DMS114 treated with DMSO at 0.1 percent for 48 hours (cell line): ENCODE results near the gene CCNC.
"Not testable (repeated sequence)": the region's sequence is repeated elsewhere in the genome, so short reads cannot be mapped to it uniquely, and the experiment has no call there.

Experiments
- DNase-seq: peaks from one replicate; lab custom pipeline; 2025; ENCODE audit not compliant: unreplicated experiment; lab: John Stamatoyannopoulos, UW

CCNC gene

DNA sequence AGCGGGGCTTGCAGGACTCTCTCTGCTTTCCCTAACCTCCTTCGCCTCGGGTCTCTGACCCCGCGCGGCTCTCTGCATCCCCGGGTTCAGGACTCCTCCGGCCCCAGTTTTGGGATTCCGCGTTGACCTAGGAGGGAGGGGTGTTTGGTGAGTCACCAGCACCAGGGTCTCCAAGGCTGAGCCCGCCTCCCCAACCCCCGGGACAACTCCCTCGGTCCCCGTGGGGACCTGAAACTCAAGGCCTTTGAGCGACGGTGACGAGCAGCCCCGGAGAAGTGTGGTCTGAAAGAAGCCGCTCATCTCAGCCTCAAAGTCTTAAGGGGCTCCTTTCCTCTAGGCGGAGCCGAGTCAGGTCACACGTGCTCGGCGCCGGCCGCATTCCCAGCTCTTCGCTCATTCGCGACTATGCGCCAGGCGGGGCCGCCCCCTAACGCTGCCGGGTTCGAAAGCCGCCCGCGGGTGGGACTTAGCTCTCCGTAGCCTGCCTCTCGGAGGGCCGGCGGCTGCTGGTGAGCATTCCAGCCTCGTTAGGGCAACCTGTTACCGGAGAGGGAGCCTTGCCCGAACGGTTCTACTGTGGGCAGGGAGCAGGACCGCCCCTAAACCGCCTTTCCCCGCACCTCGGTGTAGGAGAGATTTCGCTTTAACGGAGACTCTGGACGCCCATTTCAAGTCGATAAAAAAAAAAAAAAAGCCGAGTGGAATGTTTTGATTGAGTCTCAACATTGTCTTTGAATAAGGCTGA lies 35.1 kb upstream of the CCNC start:
- no peak for DNase-seq

GRCh38 chr6:99602520-99603420 lies 34.3 kb upstream of the CCNC start:
- DNase-seq, result no peak

DNA sequence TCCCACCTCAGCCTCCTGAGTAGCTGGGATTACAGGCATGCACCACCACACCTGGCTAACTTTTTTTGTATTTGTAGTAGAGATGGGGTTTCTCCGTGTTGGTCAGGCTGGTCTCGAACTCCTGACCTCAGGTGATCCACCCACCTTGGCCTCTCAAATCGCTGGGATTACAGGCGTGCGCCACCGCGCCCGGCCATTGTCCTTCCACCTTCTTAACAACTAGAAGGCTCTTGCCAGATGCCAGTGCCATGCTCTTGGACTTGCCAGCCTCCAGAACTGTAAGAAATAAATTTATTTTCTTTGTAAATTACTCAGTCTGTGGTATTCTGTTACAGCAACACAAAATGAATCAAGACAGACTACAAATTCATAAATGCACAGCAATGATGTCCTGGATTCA lies 26.2 kb upstream of the CCNC start:
- DNase-seq, result not testable (repeated sequence)

DNA sequence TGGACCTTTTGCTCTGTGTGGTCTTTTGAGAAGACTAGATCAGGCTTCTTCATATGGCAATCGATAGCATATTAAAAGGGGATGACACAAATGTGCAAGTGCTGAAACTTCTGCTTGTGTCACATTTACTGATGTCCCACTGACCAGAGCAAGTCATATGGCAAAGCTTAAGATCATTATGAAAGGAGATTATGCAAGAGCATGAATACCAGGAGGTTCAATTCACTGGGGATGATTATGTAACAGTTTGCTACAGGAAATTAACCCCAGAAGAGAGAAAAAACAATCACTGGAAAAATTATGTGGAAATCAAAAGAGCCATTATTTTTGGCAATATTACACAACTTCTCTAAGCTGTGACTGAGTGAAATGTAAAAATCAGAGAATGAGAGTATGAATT lies 24.4 kb upstream of the CCNC start:
- DNase-seq, result no peak

DNA sequence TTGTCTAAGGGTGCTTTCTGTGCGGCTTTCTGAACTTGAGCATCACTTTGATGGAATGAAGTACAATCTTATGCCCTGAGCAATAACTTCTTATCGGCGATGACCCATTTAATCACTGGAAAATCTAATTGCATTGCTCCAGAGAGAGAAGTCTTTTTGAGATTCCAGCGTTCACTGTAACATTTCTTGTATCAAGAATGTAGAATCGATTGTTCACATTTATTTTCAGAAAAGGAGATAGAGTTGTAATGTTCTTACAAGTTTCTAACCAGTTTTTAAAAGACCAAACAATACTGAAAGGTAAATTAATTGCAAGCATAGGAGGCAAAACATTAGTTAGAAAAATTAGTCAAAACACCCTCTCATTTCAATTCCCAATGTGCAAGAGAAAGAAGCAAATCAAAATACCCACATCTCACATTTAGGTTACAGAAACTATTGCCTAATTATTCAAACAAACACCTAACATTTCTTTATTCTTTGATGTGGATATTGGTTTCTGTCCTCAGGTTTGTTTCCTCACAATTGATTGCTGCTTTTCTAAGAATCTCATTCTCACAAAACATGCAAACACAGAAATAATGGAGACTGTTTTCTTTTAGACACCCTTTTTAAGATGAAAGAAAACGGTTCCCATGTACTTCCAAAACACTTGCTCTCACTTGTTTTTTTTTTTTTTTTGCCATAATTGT lies 23.4 kb upstream of the CCNC start:
- no peak for DNase-seq

GRCh38 chr6:99590728-99591672 lies 22.5 kb upstream of the CCNC start:
- DNase-seq, result no peak

- DNase-seq, result no peak
These were observed 21.5 kb upstream of the CCNC start for GRCh38 chr6:99589907-99590493.

GRCh38 chr6:99589290-99589672 lies 20.8 kb upstream of the CCNC start:
- no peak for DNase-seq

DNA sequence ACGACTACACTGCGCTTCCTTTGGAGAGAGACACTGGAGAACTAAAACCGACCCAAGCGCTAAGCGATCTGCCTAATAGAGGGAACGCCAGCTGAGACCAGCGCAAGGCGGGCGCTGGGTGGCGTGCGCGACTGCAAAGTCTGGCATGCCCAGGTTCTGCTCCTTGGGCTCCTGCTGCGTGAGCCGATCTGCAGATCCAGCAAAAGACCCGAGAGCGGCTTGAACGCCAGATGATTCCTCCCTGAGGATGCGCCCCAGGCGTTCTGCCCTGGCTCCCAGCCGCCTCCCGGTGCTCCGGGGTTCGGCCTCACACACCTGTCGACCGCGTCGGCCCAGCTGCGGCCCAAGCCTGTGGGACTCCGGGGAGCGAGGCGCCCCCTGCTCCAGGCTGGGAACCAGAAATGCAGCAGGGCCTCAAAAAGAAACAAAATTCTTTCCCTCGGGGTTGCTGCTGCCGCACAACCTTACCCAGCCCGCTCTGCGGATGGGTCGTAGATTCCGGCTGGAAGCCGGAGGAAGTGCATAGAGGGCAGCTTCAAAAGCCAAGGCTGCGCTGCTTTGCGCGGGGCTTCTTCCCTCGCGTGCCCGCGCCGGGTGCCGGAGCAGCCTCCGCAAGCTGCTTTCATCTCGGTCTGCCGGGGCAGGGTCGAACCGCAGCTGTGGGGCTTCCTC lies 20.3 kb upstream of the CCNC start:
- peak; percentile 50 for DNase-seq

DNA sequence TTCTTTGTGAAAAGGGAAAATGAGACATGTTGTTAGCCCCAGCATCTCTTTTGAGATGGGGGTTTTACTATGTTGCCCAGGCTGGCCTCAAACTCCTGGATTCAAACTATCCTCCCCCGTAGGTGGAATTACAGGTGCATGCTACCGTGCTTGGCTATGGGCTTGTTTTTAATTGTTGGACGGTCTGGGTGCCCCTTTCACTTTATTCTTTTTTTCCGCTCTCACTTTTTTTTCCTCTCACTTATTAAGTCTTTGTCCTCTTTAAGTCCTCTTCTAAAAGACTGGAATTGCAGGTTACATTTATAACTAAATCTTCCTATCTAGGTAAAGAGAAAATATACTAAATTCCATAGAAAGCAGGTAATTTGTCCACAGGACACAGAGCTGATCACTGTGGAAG lies 19.3 kb upstream of the CCNC start:
- no peak for DNase-seq

GRCh38 chr6:99579781-99580180 lies 11.3 kb upstream of the CCNC start:
- no peak for DNase-seq

DNA sequence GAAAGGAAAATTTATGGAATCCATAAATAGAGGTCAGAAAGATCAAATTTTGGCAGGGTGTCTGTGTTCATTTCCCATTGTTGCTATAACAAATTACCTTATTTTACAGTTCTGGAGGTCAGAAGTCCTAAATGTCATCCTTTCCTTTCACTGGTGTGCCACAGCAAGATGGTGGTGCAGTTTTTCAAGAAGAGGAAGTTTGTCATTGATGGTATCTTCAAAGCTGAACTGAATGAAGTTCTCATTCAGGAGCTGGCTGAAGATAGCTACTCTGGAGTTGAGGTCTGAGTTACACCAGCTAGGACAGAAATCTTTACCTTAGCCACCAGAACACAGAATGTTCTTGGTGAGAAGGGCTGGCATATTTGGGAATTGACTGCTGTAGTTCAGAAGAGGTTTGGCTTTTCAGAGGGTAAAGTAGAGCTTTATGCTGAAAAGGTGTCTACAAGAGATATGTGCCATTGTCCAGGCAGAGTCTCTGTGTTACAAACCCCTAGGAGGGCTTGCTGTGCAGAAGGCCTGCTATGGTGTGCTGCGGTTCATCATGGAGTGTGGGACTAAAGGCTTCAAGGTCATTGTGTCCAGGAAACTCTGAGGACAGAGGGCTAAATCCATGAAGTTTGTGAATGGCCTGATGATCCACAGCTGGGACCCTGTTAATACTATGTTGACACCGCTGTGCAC lies 7.2 kb upstream of the CCNC start:
- no peak for DNase-seq

DNA sequence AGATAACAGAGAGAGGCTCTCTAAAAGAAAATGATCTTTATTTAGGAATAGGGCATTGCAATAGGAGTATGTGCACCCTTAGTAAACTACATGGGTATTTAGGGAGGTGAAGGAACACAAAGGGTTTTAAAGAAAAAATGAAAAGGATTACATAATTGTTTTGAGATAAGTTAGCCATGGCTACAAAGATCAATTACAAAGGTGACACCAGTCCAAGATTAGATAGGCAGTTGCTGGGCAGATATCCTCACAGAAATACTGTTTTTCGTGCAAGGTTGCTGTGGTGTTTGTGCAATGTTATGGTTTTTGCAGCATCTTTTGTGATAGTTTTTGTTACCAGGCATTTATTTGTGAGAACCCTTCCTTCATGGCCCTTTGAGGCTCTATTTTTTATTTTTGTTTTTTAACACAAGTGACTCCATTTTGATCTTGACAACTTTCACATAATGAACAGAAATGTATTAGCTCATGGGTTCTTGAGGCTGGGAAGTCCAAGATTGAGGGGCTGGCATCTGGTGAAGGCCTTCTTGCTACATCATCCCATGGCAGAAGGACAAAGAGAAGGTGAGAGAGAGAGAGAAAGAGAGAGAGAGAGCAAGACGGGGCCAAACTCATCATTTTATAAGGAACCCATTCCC lies 5.6 kb upstream of the CCNC start:
- no peak for DNase-seq

- DNase-seq, result no peak
These were observed 5.3 kb downstream of the CCNC start for GRCh38 chr6:99563056-99563723.

GRCh38 chr6:99560668-99561067 lies 7.8 kb downstream of the CCNC start:
- no peak for DNase-seq

GRCh38 chr6:99559057-99559456 lies 9.4 kb downstream of the CCNC start:
- DNase-seq, result no peak

DNA sequence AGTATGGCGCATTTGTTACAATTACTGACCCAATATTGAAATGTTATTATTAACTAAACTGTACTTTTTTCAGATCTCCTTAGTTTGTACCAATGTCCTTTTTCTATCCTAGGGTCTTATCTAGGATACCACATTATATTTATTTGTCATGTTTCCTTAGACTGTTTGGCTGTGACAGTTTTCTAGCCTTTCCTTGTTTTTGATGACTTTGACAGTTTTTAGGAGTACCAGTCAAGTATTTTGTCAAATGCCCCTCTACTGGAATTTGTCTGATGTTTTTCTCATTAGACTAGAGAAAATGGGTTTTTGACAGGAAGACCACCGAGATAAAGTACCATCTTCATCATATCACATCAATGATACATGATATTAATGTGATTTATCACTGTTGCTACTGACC lies 14.6 kb downstream of the CCNC start:
- DNase-seq, result no peak
